Skin of body (tissue), 3 donors: ENCODE measurements around the gene PFN1. TPM values are rescaled to one million over a fixed set of nuclear protein-coding genes. Genes with fewer than 3 reads are reported as not detected.

Experiments used
- DNase-seq: peaks from one replicate; lab custom pipeline; 2025; lab: John Stamatoyannopoulos, UW
- small RNA-seq: library from RNA; depleted of rRNA; stranded (forward); fragments of <200 nt; gene quantifications from one replicate; pipeline ENCODE3, GENCODE V24; 2014; ENCODE audit warnings: low replicate concordance
- total RNA-seq: library from RNA; depleted of rRNA; stranded (reverse); fragments of >200 nt; gene quantifications from one replicate; pipeline ENCODE4 v1.2.3, GENCODE V29; 2014

The PFN1 gene
- total RNA-seq, 1 donor from 2014 or later, result 160 TPM

DNA sequence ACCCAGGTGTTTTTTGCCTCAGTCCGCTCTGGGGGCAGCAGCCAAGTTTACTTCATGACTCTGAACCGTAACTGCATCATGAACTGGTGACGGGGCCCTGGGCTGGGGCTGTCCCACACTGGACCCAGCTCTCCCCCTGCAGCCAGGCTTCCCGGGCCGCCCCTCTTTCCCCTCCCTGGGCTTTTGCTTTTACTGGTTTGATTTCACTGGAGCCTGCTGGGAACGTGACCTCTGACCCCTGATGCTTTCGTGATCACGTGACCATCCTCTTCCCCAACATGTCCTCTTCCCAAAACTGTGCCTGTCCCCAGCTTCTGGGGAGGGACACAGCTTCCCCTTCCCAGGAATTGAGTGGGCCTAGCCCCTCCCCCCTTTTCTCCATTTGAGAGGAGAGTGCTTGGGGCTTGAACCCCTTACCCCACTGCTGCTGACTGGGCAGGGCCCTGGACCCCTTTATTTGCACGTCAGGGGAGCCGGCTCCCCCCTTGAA is 51.1 kb downstream of the PFN1 start:
- no peak for DNase-seq

GRCh38 chr17:4896332-4897197 is 51.8 kb downstream of the PFN1 start:
- no peak for DNase-seq

- DNase-seq, result no peak
Measured at GRCh38 chr17:4895657-4896331, 52.5 kb downstream of the PFN1 start.

Small RNAs within 50 kb of the gene (small RNA-seq; reads per million reads assigned to genes)
- gene MIR6864, result not detected
- not detected for gene MIR6865

Other genes starting within 250 kb of the PFN1 start
- 20.4 TPM for gene PELP1, start 244.4 kb downstream of the PFN1 start, total RNA-seq
- 13.0 TPM for gene ARRB2, start 237.9 kb downstream of the PFN1 start, total RNA-seq
- 8.7 TPM for gene MED11, start 217.1 kb downstream of the PFN1 start, total RNA-seq
- 0.89 TPM for gene ZMYND15, start 208.7 kb downstream of the PFN1 start, total RNA-seq
- 6.5 TPM for gene CXCL16, start 208.6 kb downstream of the PFN1 start, total RNA-seq
- gene TM4SF5, start 176.6 kb downstream of the PFN1 start, total RNA-seq, result not detected
- gene VMO1, start 162.2 kb downstream of the PFN1 start, total RNA-seq, result 1.6 TPM
- not detected for gene GLTPD2, start 159.6 kb downstream of the PFN1 start, total RNA-seq
- 78.3 TPM for gene PSMB6, start 152.4 kb downstream of the PFN1 start, total RNA-seq
- 24.5 TPM for gene PLD2, start 141.4 kb downstream of the PFN1 start, total RNA-seq
- 40.9 TPM for gene MINK1, start 115.2 kb downstream of the PFN1 start, total RNA-seq
- gene C17orf107, start 49.0 kb downstream of the PFN1 start, total RNA-seq, result 6.0 TPM
- 0.69 TPM for gene CHRNE, start 45.4 kb downstream of the PFN1 start, total RNA-seq
- 0.10 TPM for gene GP1BA, start 16.3 kb downstream of the PFN1 start, total RNA-seq
- 34.2 TPM for gene SLC25A11, start 8.5 kb downstream of the PFN1 start, total RNA-seq
- gene RNF167, start 8.3 kb downstream of the PFN1 start, total RNA-seq, result 20.6 TPM
- gene ENO3, start 2.6 kb upstream of the PFN1 start, total RNA-seq, result 378 TPM
- gene SPAG7, start 19.3 kb upstream of the PFN1 start, total RNA-seq, result 40.7 TPM
- 17.8 TPM for gene CAMTA2, start 39.1 kb upstream of the PFN1 start, total RNA-seq
- 0.20 TPM for gene INCA1, start 49.0 kb upstream of the PFN1 start, total RNA-seq
- gene KIF1C, start 49.4 kb upstream of the PFN1 start, total RNA-seq, result 29.1 TPM
- gene SLC52A1, start 86.9 kb upstream of the PFN1 start, total RNA-seq, result 0.59 TPM
- 3.1 TPM for gene ZFP3, start 129.9 kb upstream of the PFN1 start, total RNA-seq
- 7.3 TPM for gene ZNF232, start 163.3 kb upstream of the PFN1 start, total RNA-seq
- gene USP6, start 167.5 kb upstream of the PFN1 start, total RNA-seq, result 0.20 TPM
- 10.2 TPM for gene ZNF594, start 243.3 kb upstream of the PFN1 start, total RNA-seq